HEK293 (cell line): Measurements from ENCODE around the gene CFAP46.

Experiments
- BCL11A ChIP-seq: fragments of 450-650 bp; formaldehyde crosslinking; IDR thresholded peaks from 2 replicates; pipeline ENCODE4 v1.5.1; 2016; ENCODE audit warnings: low read depth, missing biosample characterization, missing genetic modification characterization
- GLIS1 ChIP-seq: fragments of 450-650 bp; formaldehyde crosslinking; IDR thresholded peaks from 2 replicates; pipeline ENCODE4 v1.5.1; 2016; ENCODE audit warnings: missing biosample characterization, missing genetic modification characterization
- GLIS2 ChIP-seq: fragments of 450-650 bp; formaldehyde crosslinking; IDR thresholded peaks from 2 replicates; pipeline ENCODE4 v1.5.1; 2016; ENCODE audit warnings: missing biosample characterization, missing genetic modification characterization
- KLF10 ChIP-seq: fragments of 450-650 bp; IDR thresholded peaks from 2 replicates; pipeline ENCODE4 v1.5.1; 2018; ENCODE audit warnings: missing biosample characterization, mild to moderate bottlenecking, missing genetic modification characterization
- SETDB1 ChIP-seq: IDR thresholded peaks from one replicate; pipeline ENCODE4 v1.6.1; 2017; ENCODE audit warnings: mild to moderate bottlenecking, low read length, moderate library complexity, mixed read lengths; ENCODE audit not compliant: insufficient read length
- SP7 ChIP-seq: fragments of 450-650 bp; formaldehyde crosslinking; IDR thresholded peaks from 2 replicates; pipeline ENCODE4 v1.5.1; 2016; ENCODE audit warnings: missing biosample characterization, missing genetic modification characterization
- TCF7L2 ChIP-seq: IDR thresholded peaks from 2 replicates; pipeline ENCODE4 v1.6.1; 2011; ENCODE audit warnings: low read depth, mild to moderate bottlenecking, inconsistent platforms, low read length, moderate library complexity, borderline replicate concordance
- ZBTB20 ChIP-seq: fragments of 450-650 bp; formaldehyde crosslinking; IDR thresholded peaks from 2 replicates; pipeline ENCODE4 v1.5.1; 2016; ENCODE audit warnings: missing biosample characterization, missing genetic modification characterization
- ZBTB21 ChIP-seq: fragments of 450-650 bp; formaldehyde crosslinking; IDR thresholded peaks from 2 replicates; pipeline ENCODE4 v1.5.1; 2017; ENCODE audit warnings: missing biosample characterization, missing genetic modification characterization
- ZFHX2 ChIP-seq: fragments of 450-650 bp; formaldehyde crosslinking; conservative IDR thresholded peaks from 2 replicates; pipeline ENCODE4 v1.5.1; 2016; ENCODE audit warnings: missing biosample characterization, missing genetic modification characterization
- ZNF132 ChIP-seq: fragments of 450-650 bp; formaldehyde crosslinking; IDR thresholded peaks from 2 replicates; pipeline ENCODE4 v1.5.1; 2017; ENCODE audit warnings: missing biosample characterization, missing genetic modification characterization, borderline replicate concordance
- ZNF146 ChIP-seq: fragments of 450-650 bp; formaldehyde crosslinking; IDR thresholded peaks from 2 replicates; pipeline ENCODE4 v1.5.1; 2016; ENCODE audit warnings: missing biosample characterization, missing genetic modification characterization
- ZNF169 ChIP-seq: fragments of 450-650 bp; formaldehyde crosslinking; IDR thresholded peaks from 2 replicates; pipeline ENCODE4 v1.5.1; 2016; ENCODE audit warnings: missing biosample characterization, missing genetic modification characterization
- ZNF202 ChIP-seq: fragments of 450-650 bp; formaldehyde crosslinking; IDR thresholded peaks from 2 replicates; pipeline ENCODE4 v1.5.1; 2016; ENCODE audit warnings: missing biosample characterization, missing genetic modification characterization, borderline replicate concordance
- ZNF239 ChIP-seq: fragments of 450-650 bp; formaldehyde crosslinking; IDR thresholded peaks from 2 replicates; pipeline ENCODE4 v1.5.1; 2016; ENCODE audit warnings: missing biosample characterization, missing genetic modification characterization
- ZNF248 ChIP-seq: fragments of 450-650 bp; formaldehyde crosslinking; IDR thresholded peaks from 2 replicates; pipeline ENCODE4 v1.5.1; 2017; ENCODE audit warnings: missing biosample characterization, missing genetic modification characterization
- ZNF266 ChIP-seq: fragments of 450-650 bp; formaldehyde crosslinking; IDR thresholded peaks from 2 replicates; pipeline ENCODE4 v1.5.1; 2016; ENCODE audit warnings: missing biosample characterization, missing genetic modification characterization, low read depth
- ZNF341 ChIP-seq: fragments of 450-650 bp; formaldehyde crosslinking; IDR thresholded peaks from 2 replicates; pipeline ENCODE4; 2016; ENCODE audit warnings: low read depth, missing biosample characterization, missing genetic modification characterization
- ZNF37A ChIP-seq: fragments of 450-650 bp; IDR thresholded peaks from 2 replicates; pipeline ENCODE4 v1.5.1; 2018; ENCODE audit warnings: missing biosample characterization, missing genetic modification characterization
- ZNF391 ChIP-seq: fragments of 450-650 bp; formaldehyde crosslinking; IDR thresholded peaks from 2 replicates; pipeline ENCODE4 v1.5.1; 2016; ENCODE audit warnings: low read depth, missing biosample characterization, missing genetic modification characterization, borderline replicate concordance
- ZNF621 ChIP-seq: fragments of 450-650 bp; formaldehyde crosslinking; IDR thresholded peaks from 2 replicates; pipeline ENCODE4 v1.5.1; 2017; ENCODE audit warnings: missing biosample characterization, missing genetic modification characterization
- ZNF747 ChIP-seq: fragments of 450-650 bp; formaldehyde crosslinking; IDR thresholded peaks from 2 replicates; pipeline ENCODE4 v1.5.1; 2016; ENCODE audit warnings: missing biosample characterization, missing genetic modification characterization
- ZNF837 ChIP-seq: fragments of 450-650 bp; formaldehyde crosslinking; IDR thresholded peaks from 2 replicates; pipeline ENCODE4 v1.5.1; 2016; ENCODE audit warnings: missing biosample characterization, missing genetic modification characterization
- TF ChIP-seq, protein P1 (sequence below): fragments of 450-650 bp; formaldehyde crosslinking; IDR thresholded peaks from 2 replicates; pipeline ENCODE4 v1.5.1; 2016; ENCODE audit warnings: missing biosample characterization, missing genetic modification characterization
- TF ChIP-seq, protein P2 (sequence below): fragments of 450-650 bp; formaldehyde crosslinking; IDR thresholded peaks from 2 replicates; pipeline ENCODE4 v1.5.1; 2016; ENCODE audit warnings: missing biosample characterization, missing genetic modification characterization
- TF ChIP-seq, protein P3 (sequence below): fragments of 450-650 bp; formaldehyde crosslinking; IDR thresholded peaks from 2 replicates; pipeline ENCODE4 v1.5.1; 2016; ENCODE audit warnings: missing biosample characterization, missing genetic modification characterization
- TF ChIP-seq, protein P4 (sequence below): fragments of 450-650 bp; formaldehyde crosslinking; IDR thresholded peaks from 2 replicates; pipeline ENCODE4 v1.5.1; 2016; ENCODE audit warnings: missing biosample characterization, missing genetic modification characterization, low read depth
- TF ChIP-seq, protein P5 (sequence below): fragments of 450-650 bp; formaldehyde crosslinking; IDR thresholded peaks from 2 replicates; pipeline ENCODE4 v1.5.1; 2016; ENCODE audit warnings: missing biosample characterization, missing genetic modification characterization
- TF ChIP-seq, protein P6 (sequence below): fragments of 450-650 bp; formaldehyde crosslinking; IDR thresholded peaks from 2 replicates; pipeline ENCODE4 v1.5.0; 2017; ENCODE audit warnings: missing biosample characterization, missing genetic modification characterization, borderline replicate concordance
- TF ChIP-seq, protein P7 (sequence below): fragments of 450-650 bp; formaldehyde crosslinking; IDR thresholded peaks from 2 replicates; pipeline ENCODE4 v1.5.1; 2016; ENCODE audit warnings: missing biosample characterization, missing genetic modification characterization

The CFAP46 gene

DNA sequence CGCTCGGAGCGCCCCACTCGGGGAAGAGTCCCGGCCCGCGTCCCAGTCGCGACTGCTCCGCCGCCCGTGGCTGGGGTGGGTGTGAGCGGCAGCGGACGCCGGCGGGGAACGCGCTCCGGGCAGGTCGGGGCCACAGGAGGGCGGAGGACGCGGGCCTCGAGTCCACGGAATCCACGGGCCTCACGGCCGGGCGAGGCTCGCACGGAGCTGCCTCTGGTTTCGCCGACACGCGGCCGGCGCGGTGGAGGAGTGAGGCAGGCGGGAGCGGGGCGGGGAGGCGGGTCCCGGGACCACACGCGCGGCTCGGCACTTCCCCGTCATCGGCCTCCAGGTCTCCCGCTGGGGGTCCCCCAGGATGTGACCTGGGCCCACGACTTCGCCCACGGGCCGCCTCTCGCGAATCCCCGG lies 155.9 kb downstream of the CFAP46 start (continued):
- TF ChIP-seq ZNF239 (tag by site-specific recombination) = no peak
- peak; percentile 8; the same call in 1 of the 2 replicates for TF ChIP-seq ZBTB20 (tag by site-specific recombination)
- peak; percentile 82 for TF ChIP-seq GLIS2 (tag by site-specific recombination)
- no peak for TF ChIP-seq ZNF202
- TF ChIP-seq, protein P1, sequence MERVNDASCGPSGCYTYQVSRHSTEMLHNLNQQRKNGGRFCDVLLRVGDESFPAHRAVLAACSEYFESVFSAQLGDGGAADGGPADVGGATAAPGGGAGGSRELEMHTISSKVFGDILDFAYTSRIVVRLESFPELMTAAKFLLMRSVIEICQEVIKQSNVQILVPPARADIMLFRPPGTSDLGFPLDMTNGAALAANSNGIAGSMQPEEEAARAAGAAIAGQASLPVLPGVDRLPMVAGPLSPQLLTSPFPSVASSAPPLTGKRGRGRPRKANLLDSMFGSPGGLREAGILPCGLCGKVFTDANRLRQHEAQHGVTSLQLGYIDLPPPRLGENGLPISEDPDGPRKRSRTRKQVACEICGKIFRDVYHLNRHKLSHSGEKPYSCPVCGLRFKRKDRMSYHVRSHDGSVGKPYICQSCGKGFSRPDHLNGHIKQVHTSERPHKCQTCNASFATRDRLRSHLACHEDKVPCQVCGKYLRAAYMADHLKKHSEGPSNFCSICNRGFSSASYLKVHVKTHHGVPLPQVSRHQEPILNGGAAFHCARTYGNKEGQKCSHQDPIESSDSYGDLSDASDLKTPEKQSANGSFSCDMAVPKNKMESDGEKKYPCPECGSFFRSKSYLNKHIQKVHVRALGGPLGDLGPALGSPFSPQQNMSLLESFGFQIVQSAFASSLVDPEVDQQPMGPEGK = no peak
- no peak for TF ChIP-seq TCF7L2
- TF ChIP-seq BCL11A (tag by site-specific recombination) = no peak
- TF ChIP-seq, protein P2, sequence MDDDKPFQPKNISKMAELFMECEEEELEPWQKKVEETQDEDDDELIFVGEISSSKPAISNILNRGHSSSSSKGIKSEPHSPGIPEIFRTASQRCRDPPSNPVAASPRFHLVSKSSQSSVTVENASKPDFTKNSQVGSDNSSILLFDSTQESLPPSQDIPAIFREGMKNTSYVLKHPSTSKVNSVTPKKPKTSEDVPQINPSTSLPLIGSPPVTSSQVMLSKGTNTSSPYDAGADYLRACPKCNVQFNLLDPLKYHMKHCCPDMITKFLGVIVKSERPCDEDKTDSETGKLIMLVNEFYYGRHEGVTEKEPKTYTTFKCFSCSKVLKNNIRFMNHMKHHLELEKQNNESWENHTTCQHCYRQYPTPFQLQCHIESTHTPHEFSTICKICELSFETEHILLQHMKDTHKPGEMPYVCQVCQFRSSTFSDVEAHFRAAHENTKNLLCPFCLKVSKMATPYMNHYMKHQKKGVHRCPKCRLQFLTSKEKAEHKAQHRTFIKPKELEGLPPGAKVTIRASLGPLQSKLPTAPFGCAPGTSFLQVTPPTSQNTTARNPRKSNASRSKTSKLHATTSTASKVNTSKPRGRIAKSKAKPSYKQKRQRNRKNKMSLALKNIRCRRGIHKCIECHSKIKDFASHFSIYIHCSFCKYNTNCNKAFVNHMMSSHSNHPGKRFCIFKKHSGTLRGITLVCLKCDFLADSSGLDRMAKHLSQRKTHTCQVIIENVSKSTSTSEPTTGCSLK (tag by site-specific recombination) = no peak
- TF ChIP-seq, protein P3, sequence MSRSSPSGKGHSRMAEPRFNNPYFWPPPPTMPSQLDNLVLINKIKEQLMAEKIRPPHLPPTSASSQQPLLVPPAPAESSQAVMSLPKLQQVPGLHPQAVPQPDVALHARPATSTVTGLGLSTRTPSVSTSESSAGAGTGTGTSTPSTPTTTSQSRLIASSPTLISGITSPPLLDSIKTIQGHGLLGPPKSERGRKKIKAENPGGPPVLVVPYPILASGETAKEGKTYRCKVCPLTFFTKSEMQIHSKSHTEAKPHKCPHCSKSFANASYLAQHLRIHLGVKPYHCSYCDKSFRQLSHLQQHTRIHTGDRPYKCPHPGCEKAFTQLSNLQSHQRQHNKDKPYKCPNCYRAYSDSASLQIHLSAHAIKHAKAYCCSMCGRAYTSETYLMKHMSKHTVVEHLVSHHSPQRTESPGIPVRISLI (tag by site-specific recombination) = no peak
- no peak for TF ChIP-seq ZNF169 (tag by site-specific recombination)
- TF ChIP-seq ZNF391 (tag by site-specific recombination) = no peak
- no peak for TF ChIP-seq ZNF37A (tag by site-specific recombination)
- TF ChIP-seq ZNF146 (tag by site-specific recombination) = no peak
- 0 out of 2 replicates have a peak, but pooled peaks have one; percentile 11 for TF ChIP-seq SP7 (tag by site-specific recombination)
- peak; percentile 97 for TF ChIP-seq ZFHX2 (tag by site-specific recombination)
- no peak for TF ChIP-seq KLF10
- no peak for TF ChIP-seq ZNF621 (tag by site-specific recombination)
- TF ChIP-seq ZNF266 (tag by site-specific recombination) = no peak
- TF ChIP-seq, protein P4, sequence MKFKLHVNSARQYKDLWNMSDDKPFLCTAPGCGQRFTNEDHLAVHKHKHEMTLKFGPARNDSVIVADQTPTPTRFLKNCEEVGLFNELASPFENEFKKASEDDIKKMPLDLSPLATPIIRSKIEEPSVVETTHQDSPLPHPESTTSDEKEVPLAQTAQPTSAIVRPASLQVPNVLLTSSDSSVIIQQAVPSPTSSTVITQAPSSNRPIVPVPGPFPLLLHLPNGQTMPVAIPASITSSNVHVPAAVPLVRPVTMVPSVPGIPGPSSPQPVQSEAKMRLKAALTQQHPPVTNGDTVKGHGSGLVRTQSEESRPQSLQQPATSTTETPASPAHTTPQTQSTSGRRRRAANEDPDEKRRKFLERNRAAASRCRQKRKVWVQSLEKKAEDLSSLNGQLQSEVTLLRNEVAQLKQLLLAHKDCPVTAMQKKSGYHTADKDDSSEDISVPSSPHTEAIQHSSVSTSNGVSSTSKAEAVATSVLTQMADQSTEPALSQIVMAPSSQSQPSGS (tag by site-specific recombination) = no peak
- no peak for TF ChIP-seq ZNF132 (tag by site-specific recombination)
- TF ChIP-seq ZNF248 = no peak
- TF ChIP-seq SETDB1 = no peak
- TF ChIP-seq ZNF341 (tag by site-specific recombination) = no peak
- peak; percentile 94 for TF ChIP-seq GLIS1 (tag by site-specific recombination)
- TF ChIP-seq, protein P5, sequence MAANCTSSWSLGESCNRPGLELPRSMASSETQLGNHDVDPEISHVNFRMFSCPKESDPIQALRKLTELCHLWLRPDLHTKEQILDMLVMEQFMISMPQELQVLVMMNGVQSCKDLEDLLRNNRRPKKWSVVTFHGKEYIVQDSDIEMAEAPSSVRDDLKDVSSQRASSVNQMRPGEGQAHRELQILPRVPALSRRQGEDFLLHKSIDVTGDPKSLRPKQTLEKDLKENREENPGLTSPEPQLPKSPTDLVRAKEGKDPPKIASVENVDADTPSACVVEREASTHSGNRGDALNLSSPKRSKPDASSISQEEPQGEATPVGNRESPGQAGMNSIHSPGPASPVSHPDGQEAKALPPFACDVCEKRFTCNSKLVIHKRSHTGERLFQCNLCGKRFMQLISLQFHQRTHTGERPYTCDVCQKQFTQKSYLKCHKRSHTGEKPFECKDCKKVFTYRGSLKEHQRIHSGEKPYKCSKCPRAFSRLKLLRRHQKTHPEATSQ (tag by site-specific recombination) = no peak
- no peak for TF ChIP-seq ZBTB21 (tag by site-specific recombination)
- TF ChIP-seq ZNF837 (tag by site-specific recombination) = no peak
- TF ChIP-seq ZNF747 (tag by site-specific recombination) = no peak
- TF ChIP-seq, protein P6, sequence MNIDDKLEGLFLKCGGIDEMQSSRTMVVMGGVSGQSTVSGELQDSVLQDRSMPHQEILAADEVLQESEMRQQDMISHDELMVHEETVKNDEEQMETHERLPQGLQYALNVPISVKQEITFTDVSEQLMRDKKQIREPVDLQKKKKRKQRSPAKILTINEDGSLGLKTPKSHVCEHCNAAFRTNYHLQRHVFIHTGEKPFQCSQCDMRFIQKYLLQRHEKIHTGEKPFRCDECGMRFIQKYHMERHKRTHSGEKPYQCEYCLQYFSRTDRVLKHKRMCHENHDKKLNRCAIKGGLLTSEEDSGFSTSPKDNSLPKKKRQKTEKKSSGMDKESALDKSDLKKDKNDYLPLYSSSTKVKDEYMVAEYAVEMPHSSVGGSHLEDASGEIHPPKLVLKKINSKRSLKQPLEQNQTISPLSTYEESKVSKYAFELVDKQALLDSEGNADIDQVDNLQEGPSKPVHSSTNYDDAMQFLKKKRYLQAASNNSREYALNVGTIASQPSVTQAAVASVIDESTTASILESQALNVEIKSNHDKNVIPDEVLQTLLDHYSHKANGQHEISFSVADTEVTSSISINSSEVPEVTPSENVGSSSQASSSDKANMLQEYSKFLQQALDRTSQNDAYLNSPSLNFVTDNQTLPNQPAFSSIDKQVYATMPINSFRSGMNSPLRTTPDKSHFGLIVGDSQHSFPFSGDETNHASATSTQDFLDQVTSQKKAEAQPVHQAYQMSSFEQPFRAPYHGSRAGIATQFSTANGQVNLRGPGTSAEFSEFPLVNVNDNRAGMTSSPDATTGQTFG (tag by site-specific recombination) = no peak
- TF ChIP-seq, protein P7, sequence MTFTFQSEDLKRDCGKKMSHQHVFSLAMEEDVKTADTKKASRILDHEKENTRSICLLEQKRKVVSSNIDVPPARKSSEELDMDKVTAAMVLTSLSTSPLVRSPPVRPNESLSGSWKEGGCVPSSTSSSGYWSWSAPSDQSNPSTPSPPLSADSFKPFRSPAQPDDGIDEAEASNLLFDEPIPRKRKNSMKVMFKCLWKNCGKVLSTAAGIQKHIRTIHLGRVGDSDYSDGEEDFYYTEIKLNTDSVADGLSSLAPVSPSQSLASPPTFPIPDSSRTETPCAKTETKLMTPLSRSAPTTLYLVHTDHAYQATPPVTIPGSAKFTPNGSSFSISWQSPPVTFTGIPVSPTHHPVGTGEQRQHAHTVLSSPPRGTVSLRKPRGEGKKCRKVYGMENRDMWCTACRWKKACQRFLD = no peak
